ENCODE results near the gene SFRP5.

The SFRP5 gene

DNA sequence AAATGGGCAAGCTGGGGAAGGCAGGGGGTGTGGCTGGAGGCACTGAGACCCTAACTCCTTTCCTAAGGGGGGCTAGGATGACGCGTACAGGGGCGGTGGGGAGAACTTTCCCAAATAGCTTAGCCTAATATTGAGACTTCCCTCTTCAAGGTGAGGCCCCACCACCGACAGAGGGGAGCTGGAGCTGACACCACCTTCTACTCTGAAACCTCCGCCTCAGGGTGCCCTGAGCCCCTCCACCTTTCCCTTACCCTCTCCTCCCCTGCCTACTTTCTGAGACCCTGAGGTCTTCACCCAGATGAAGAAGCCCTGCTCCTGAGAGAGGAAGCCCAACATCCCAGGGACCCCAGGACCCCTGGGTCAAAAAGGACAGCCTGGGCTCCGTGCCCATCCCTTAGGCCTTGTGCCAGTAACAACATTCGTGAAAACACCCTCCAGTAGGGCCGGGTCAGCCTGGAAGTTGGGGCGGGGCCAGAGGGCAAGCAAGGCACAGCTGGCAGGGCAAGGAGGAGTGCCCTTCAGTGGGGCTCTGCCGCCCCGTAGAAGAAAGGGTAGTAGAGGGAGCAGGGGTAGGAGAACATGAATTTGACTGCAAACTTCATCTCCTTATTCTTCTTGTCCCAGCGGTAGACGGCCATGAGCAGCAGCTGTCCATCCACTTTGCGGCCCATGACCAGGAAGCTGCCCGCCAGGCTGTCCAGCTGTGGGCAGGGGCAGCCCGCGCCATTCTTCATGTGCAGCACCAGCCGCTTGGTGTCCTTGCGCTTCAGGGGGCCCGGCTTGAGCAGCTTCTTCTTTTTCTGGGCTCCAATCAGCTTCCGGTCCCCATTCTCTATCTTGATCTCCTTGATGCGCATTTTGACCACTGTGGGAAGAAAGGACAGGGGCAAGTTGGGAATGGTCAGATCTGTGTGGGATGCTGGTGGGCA, 4.5 kb downstream of the SFRP5 start:
- TF ChIP-seq, protein P1, sequence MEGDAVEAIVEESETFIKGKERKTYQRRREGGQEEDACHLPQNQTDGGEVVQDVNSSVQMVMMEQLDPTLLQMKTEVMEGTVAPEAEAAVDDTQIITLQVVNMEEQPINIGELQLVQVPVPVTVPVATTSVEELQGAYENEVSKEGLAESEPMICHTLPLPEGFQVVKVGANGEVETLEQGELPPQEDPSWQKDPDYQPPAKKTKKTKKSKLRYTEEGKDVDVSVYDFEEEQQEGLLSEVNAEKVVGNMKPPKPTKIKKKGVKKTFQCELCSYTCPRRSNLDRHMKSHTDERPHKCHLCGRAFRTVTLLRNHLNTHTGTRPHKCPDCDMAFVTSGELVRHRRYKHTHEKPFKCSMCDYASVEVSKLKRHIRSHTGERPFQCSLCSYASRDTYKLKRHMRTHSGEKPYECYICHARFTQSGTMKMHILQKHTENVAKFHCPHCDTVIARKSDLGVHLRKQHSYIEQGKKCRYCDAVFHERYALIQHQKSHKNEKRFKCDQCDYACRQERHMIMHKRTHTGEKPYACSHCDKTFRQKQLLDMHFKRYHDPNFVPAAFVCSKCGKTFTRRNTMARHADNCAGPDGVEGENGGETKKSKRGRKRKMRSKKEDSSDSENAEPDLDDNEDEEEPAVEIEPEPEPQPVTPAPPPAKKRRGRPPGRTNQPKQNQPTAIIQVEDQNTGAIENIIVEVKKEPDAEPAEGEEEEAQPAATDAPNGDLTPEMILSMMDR (IDR thresholded peaks at IDR 0.05) = no peak

GRCh38 chr10:97766106-97766810, 5.5 kb downstream of the SFRP5 start:
- TF ChIP-seq, protein P1 (IDR thresholded peaks at IDR 0.05) = no peak

GRCh38 chr10:97765201-97765600, 6.6 kb downstream of the SFRP5 start:
- TF ChIP-seq, protein P1 (IDR thresholded peaks at IDR 0.05) = no peak

GRCh38 chr10:97764519-97764931, 7.3 kb downstream of the SFRP5 start:
- TF ChIP-seq, protein P1 (IDR thresholded peaks at IDR 0.05) = no peak

DNA sequence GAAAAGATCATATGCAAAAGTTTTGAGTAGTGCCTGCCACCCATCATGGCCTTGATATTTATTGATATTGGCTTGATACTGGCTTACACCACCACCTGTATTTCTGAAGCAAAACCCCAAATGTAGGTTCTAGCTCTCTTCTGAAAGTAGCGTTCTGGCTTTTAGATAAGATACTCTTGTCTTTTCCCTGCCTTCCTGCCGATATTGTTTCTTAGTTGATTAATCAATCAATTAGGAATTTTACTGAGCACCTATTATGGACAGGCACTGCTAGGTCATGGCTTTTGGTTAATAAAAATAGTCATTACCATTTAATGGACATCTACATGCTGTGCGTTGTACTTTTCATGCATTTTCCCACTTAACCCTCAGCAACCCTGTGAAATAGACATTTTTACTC, 7.9 kb downstream of the SFRP5 start:
- TF ChIP-seq, protein P1 (IDR thresholded peaks at IDR 0.05) = no peak

DNA sequence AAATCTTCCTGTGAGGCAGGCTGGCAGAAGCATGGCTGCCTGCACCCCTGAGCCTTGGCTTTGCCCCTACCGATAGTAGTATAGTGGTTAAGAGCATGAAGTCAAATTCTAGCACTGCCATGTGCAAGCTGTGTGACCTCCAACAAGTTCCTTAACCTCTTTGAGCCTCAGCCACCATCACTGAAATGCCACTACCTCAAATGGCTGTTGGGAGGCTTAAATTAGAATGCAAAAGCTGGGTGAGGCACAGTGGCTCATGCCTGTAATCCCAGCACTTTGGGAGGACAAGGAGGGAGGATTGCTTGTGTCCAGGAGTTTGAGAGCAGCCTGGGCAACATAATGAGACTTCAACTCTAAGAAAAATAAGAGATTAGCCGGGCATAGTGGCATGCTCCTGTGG, 8.4 kb downstream of the SFRP5 start:
- TF ChIP-seq, protein P1 (IDR thresholded peaks at IDR 0.05) = no peak

- TF ChIP-seq, protein P1 (IDR thresholded peaks at IDR 0.05) = no peak
Observed at GRCh38 chr10:97762816-97763215, 9.0 kb downstream of the SFRP5 start.
